GM19395 (cell line): ENCODE measurements around the gene PCDHGC4.

Source experiments
- ATAC-seq: cut with Tn5 transposase; IDR thresholded peaks from one replicate; pipeline ENCODE4 v1.9.1; 2021; ENCODE audit warnings: mild to moderate bottlenecking, moderate library complexity; ENCODE audit not compliant: unreplicated experiment

The PCDHGC4 gene

DNA sequence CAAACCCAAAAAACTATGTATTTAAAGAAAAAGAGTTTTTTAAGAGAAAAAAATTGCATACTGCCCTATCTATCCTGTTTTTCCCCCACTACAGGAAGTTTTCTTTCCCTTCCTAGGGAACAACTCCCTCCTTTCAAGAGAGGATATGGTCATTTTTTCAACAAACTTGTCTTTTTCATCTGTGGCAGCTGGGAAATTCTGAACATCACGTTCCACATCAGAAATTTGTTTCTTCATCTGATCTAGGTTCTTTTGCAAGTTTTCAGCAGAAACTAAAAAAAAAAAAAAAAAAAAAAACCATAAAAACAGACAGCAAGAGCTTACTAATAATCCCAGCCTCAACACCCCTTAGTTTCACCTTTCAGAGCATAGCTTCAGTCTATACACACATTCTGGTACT is 42.6 kb downstream of the PCDHGC4 start:
- ATAC-seq: no peak

DNA sequence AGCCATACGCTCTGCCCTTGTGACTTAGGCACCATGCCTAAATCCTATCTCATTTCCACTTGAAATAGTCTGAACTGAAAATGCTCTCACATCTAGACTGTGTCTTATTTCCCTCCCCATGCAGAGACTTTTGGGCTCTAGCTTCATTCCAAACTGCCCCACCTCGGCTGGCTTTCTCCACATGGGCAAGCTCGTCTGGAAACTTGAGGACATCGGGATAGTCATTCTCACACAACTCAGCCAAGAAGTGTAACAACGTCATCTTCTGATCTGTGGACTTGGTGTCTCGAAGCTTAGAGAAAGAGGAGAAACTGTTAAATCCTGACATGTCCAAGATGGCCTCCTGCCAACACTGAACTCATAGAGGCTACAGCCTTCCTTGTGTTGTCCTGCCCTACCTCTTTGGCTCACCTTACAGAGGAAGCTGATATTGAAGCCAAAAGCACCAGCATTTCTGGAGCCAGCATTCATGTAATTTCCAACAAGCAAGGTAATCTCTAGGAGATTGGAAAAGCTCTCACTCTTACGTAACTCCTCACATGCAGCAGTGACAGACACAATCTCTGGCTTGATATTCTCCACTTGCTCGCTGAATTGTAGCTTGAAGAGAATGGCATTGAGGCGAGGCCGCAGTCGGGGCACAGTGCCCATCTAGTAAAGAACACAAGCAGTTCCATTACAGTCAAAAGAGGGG is 43.6 kb downstream of the PCDHGC4 start:
- no peak for ATAC-seq

DNA sequence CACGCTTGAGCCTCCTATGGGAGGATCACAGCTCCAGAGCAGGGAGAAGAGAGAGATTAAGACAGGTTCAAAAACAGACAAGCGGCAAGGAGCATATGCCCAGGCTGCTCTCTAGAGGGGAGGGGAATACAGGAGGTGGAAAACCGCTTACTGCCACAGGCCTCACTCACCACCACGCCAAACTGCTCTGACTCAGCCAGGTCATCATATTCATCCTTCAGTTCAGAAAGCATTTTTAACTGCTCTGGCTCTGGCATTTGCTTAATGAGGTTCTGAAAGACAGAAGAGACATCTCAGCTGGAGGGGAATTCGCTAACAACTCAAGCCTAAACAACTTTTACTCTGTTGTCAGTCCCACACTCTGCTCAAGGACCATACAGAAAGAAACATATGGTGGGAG is 44.2 kb downstream of the PCDHGC4 start:
- peak; percentile 35 for ATAC-seq

DNA sequence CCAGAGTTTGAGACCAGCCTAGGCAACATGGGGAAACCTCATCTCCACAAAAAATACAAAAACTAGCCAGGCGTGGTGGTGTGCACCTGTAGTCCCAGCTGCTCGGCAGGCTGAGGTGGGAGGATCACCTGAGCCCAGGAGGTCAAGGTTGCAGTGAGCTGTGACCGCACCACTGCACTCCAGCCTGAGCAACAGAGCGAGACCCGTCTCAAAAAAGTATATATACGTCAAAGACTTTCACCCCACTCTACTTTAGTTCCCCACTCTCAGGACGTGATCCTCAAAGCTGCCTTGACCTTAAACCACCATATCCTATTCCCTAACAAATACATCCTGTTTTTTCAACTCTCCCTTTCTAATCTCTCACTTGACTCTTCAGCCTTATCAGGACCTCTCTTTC is 45.0 kb downstream of the PCDHGC4 start:
- ATAC-seq: peak; percentile 42

DNA sequence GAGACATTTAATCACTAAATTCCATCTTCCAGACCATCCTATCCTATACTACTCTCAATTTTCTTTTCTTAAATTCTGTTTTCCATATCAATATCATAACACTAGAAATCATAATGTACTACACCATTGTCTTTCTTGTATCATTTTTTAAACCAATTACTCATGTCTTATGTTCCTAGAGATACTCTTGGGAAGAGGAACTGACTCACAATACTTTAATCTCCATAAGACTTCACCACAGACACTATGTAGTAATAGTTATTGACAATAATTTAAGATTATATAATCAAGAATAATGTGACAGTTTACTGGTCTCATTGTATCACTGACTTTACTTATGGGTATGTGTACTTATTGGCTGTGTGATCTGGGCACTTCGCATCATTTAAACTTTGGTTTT is 47.9 kb downstream of the PCDHGC4 start:
- ATAC-seq: no peak

DNA sequence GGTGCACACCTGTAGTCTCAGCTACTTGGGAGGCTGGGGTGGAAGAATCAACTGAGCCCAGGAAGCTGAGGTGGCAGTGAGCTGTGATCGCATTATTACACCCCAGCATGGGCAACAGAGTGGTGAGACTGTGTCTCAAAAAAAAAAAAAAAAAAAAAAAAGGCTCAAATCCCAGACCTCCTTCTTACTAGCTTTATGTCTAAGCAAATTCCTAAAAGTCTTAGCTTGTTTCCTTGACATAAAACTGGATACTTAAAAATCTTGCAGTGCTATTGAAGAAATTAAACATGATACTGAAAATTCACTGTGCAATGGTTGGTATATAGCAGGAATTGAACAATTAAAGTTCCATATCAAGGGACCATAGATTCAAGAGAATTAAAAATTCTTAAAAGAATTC is 49.1 kb downstream of the PCDHGC4 start:
- ATAC-seq: no peak

DNA sequence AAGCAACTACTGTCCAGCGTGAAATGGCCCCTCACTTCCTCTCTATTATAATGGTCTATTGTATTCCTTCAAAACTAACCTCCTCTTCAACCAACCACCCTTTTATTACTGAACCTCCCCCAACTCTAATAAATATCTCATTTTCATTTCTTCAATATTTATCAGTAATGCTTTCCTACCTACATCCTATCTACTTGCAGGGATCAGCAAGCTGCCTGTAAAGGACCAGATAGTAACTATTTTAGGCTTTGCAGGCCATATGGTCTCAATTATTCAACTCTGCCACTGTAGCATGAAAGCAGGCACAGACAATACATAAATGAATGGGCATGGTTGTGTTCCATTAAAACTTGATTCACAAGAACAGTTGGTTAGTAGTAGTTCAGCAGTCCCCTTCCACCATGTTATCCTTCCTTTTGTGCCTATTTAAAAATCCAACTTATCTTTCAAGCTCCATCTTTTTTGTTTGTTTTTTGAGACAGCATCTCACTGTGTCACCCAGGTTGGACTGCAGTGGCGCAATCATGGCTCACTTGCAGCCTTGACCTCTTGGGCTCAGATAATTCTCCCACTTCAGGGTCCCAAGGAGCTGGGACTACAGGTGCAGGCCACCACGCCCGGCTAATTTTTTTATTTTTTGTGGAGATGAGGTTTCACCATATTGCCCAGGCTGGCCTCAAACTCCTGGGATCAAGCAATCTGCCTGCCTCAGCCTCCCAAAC is 49.8 kb downstream of the PCDHGC4 start:
- no peak for ATAC-seq
